Aorta (tissue), 4 donors: ENCODE measurements around the gene HOXB3. TPM values are rescaled to one million over a fixed set of nuclear protein-coding genes. Genes with fewer than 3 reads are reported as not detected.

Source experiments
- microRNA-seq, 2 donors: library from miRNA; unstranded; fragments of <30 nt; microRNA quantifications; one replicate each; pipeline ENCODE4 v1.2.0, GENCODE V29; 2020
- polyA plus RNA-seq, 2 donors: library from polyadenylated mRNA; stranded (reverse); fragments of 200-250 nt; gene quantifications; one replicate each; pipeline ENCODE4 v1.2.3, GENCODE V29; 2013
- total RNA-seq, 2 donors: library from RNA; stranded (reverse); fragmentation: NEBNext Ultra II Directional; extraction: Animal tissue kit (Norgen Biotek cat#: 25700); gene quantifications; one replicate each; pipeline ENCODE4 v1.2.1, GENCODE V29; 2021
- donor health status: healthy with polysubstance abuse.
- donor health status: Bipolar disorder and iron deficiency.
- donor health status: DM: no; HTN: no; CAD: no.
- donor health status: DM: yes; HTN: yes; CAD: no.

Gene HOXB3
- total and polyA plus RNA-seq, 4 donors, result 2.4 to 62.9 (median 25.3) TPM

Small RNA genes within 50 kb of the gene (microRNA-seq; reads per million reads assigned to microRNA genes)
- gene MIR196A1, result 0.99 to 12.5 reads per million in 2 donors

Other genes starting within 250 kb of the HOXB3 start
- gene SKAP1, start 160.0 kb downstream of the HOXB3 start, total RNA-seq, result 1 to 10 TPM in 1 of 2 donors, under 1 TPM in 1; 0.84 to 3.6 TPM
- 1 to 10 TPM in 1 of 2 donors, not detected in 1; 3.1 TPM for gene SKAP1, start 160.0 kb downstream of the HOXB3 start, polyA plus RNA-seq
- not detected for gene HOXB1, start 59.2 kb downstream of the HOXB3 start, total RNA-seq
- under 1 TPM in 1 of 2 donors, not detected in 1; 0.63 TPM for gene HOXB1, start 59.2 kb downstream of the HOXB3 start, polyA plus RNA-seq
- 10 to 100 TPM; 25.4 to 36.9 TPM for gene HOXB2, start 45.1 kb downstream of the HOXB3 start, total RNA-seq
- 10 to 100 TPM in 1 of 2 donors, 1 to 10 TPM in 1; 7.6 to 61.0 TPM for gene HOXB2, start 45.1 kb downstream of the HOXB3 start, polyA plus RNA-seq
- gene HOXB4, start 11.9 kb downstream of the HOXB3 start, total RNA-seq, result 10 to 100 TPM in 1 of 2 donors, 1 to 10 TPM in 1; 6.6 to 17.9 TPM
- 10 to 100 TPM in 1 of 2 donors, 1 to 10 TPM in 1; 1.4 to 11.5 TPM for gene HOXB4, start 11.9 kb downstream of the HOXB3 start, polyA plus RNA-seq
- 1 to 10 TPM; 1.4 to 5.9 TPM for gene HOXB5, start 3.5 kb upstream of the HOXB3 start, total RNA-seq
- gene HOXB5, start 3.5 kb upstream of the HOXB3 start, polyA plus RNA-seq, result 1 to 10 TPM in 1 of 2 donors, not detected in 1; 3.6 TPM
- gene HOXB6, start 14.7 kb upstream of the HOXB3 start, total RNA-seq, result 10 to 100 TPM in 1 of 2 donors, 1 to 10 TPM in 1; 5.8 to 16.8 TPM
- 1 to 10 TPM; 3.9 to 4.1 TPM for gene HOXB6, start 14.7 kb upstream of the HOXB3 start, polyA plus RNA-seq
- gene HOXB7, start 20.8 kb upstream of the HOXB3 start, total RNA-seq, result 10 to 100 TPM in 1 of 2 donors, 1 to 10 TPM in 1; 9.1 to 14.1 TPM
- gene HOXB7, start 20.8 kb upstream of the HOXB3 start, polyA plus RNA-seq, result 10 to 100 TPM; 18.2 to 22.4 TPM
- gene HOXB8, start 25.1 kb upstream of the HOXB3 start, total RNA-seq, result 1 to 10 TPM; 1.0 to 1.9 TPM
- under 1 TPM in 1 of 2 donors, not detected in 1; 0.31 TPM for gene HOXB8, start 25.1 kb upstream of the HOXB3 start, polyA plus RNA-seq
- under 1 TPM; 0.33 to 0.39 TPM for gene HOXB9, start 36.1 kb upstream of the HOXB3 start, total RNA-seq
- under 1 TPM in 1 of 2 donors, not detected in 1; 0.75 TPM for gene HOXB9, start 36.1 kb upstream of the HOXB3 start, polyA plus RNA-seq
- not detected for gene PRAC1, start 132.3 kb upstream of the HOXB3 start, total RNA-seq
- gene PRAC1, start 132.3 kb upstream of the HOXB3 start, polyA plus RNA-seq, result 10 to 100 TPM in 1 of 2 donors, not detected in 1; 14.0 TPM
- gene PRAC2, start 132.9 kb upstream of the HOXB3 start, total RNA-seq, result not detected
- not detected for gene PRAC2, start 132.9 kb upstream of the HOXB3 start, polyA plus RNA-seq
- not detected for gene HOXB13, start 138.5 kb upstream of the HOXB3 start, total RNA-seq
- gene HOXB13, start 138.5 kb upstream of the HOXB3 start, polyA plus RNA-seq, result under 1 TPM; 0.18 to 0.25 TPM
- under 1 TPM in 1 of 2 donors, not detected in 1; 0.21 TPM for gene TTLL6, start 227.0 kb upstream of the HOXB3 start, total RNA-seq
- gene TTLL6, start 227.0 kb upstream of the HOXB3 start, polyA plus RNA-seq, result under 1 TPM in 1 of 2 donors, not detected in 1; 0.13 TPM
- 100 to 1,000 TPM; 164 to 171 TPM for gene CALCOCO2, start 240.8 kb upstream of the HOXB3 start, total RNA-seq
- 100 to 1,000 TPM in 1 of 2 donors, 10 to 100 TPM in 1; 80.3 to 149 TPM for gene CALCOCO2, start 240.8 kb upstream of the HOXB3 start, polyA plus RNA-seq